Astrocyte of the cerebellum (primary cell): Measurements from ENCODE around the gene APP.

Source experiments
- DNase-seq: peaks from one replicate; pipeline ENCODE4 v3.0.0-alpha.2; 2011; ENCODE audit warnings: low read depth
- H3K4me3 ChIP-seq: 2 replicates; pipeline ENCODE4 v1.5.1; 2011; ENCODE audit warnings: mild to moderate bottlenecking, low read depth, low read length, moderate library complexity
- CTCF ChIP-seq: IDR thresholded peaks from 2 replicates; pipeline ENCODE4 v1.5.1; 2012; ENCODE audit warnings: low read length, low read depth, moderate library complexity, mild to moderate bottlenecking; ENCODE audit errors: missing control alignments
- in situ Hi-C: cut with HindIII; loops from 2 replicates; pipeline ENCODE4 v1.10.0; 2017; ENCODE audit warnings: low sequenced_read_pairs

APP gene

DNA sequence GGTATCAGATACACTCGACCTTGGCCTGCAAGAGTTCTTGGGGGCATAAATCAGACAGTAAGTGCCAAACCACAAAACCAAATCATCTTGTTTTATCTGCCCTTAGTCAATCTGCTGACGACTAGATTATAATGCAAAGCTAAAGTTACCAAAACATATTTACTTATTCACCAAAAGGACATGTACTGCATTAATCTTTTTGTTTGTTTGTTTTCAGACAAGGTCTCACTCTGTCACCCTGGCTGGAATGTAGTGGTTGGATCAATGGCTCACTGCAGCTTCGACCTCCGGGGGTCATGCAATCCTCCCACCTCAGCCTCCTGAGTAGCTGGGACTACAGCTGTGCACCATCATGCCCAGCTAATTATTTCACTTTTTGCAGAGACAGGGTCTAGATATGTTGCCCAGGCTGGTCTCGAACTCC is 114.7 kb downstream of the APP start:
- in situ Hi-C loops, result no loop called here
- H3K4me3 ChIP-seq, result no peak overlapping the region
- no peak for DNase-seq
- no peak for TF ChIP-seq CTCF

DNA sequence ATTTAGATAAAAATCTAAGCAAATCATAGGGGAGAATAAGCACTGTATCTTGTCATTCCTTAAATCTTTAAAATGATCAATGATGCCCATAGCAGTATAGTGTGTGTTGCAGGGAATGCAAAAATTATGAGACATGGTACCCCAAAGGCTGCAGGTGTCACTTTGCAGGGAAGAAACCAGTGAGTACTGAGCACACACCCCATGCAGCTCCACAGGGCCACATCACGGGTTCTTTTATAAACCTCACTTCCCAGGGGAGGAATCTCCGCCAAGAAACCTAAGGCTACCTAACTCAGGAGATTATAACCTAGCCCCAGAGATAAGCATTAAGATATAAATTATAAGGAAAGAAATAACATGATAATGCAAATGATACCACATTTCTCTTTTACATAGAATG is 115.6 kb downstream of the APP start:
- no peak overlapping the region for H3K4me3 ChIP-seq
- no peak for TF ChIP-seq CTCF
- DNase-seq, result no peak
- in situ Hi-C loops, result no loop called here

DNA sequence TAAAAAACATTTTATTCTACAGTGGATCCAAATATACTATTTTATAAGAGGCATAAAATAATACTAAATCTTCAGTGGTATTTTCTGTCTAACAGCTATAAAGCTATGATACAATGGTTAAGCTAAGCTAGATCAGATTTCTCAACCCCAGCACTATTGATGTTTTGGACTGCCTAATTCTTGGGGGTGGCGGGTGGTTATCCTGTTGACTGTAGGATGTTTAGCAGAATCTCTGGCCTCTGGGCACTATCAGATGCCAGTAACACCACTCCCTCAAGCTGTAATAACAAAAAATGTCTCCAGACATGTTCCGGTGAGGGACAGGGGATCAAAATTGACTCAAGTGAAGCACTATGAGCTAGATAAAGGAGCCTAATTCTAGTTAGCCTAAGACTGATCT is 118.5 kb downstream of the APP start:
- H3K4me3 ChIP-seq, result no peak overlapping the region
- no peak for DNase-seq
- in situ Hi-C loops, result no loop called here
- TF ChIP-seq CTCF, result no peak

DNA sequence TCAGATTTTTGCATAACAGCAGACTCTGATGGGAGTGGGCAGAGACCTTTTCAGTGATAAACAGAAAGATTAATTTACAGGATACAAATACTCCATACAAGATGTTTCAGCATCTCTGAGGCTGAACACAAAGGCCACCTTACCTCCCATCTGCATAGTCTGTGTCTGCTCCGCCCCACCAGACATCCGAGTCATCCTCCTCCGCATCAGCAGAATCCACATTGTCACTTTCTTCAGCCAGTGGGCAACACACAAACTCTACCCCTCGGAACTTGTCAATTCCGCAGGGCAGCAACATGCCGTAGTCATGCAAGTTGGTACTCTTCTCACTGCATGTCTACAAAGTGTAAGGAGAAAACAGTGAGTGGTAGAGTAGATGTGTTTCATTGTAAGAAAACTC is 119.7 kb downstream of the APP start:
- no peak for TF ChIP-seq CTCF
- in situ Hi-C loops, result no loop called here
- no peak overlapping the region for H3K4me3 ChIP-seq
- DNase-seq, result no peak

DNA sequence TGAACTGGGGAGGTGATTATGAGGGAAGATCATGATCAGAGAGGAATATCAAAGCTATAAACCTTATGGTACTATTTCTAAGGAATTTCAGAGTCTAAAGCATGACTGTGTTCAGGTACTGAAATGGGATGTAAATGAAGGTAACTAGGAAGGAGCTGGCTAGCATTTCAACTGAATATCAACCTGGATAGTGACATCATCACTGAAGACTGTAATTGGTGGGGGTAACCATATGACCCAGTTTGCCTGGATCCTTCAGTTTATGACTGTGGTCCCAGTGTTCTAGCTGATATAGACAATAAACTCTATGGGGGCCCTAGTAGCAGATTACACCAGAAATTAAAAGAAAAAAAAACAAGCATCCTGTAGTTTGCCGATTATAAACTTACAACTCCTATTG is 120.8 kb downstream of the APP start:
- TF ChIP-seq CTCF, result no peak
- H3K4me3 ChIP-seq, result no peak overlapping the region
- in situ Hi-C loops, result loop anchor here (10.0 kb wide), 1 partner anchor 155 kb away; no protein-coding TSS in a partner anchor
- DNase-seq, result no peak

- in situ Hi-C loops, result loop anchor here (10.0 kb wide), 1 partner anchor 153 kb away; no protein-coding TSS in a partner anchor
- no peak overlapping the region for H3K4me3 ChIP-seq
- no peak for TF ChIP-seq CTCF
- DNase-seq, result no peak
Observed at GRCh38 chr21:26047279-26047967, 123.1 kb downstream of the APP start.
